GM06990 (cell line): ENCODE results near the gene RIMS4.

Experiments used
- DNase-seq: peaks from one replicate; pipeline ENCODE4 v3.0.0-alpha.2; 2011; ENCODE audit not compliant: insufficient read length; ENCODE audit errors: extremely low read depth
- H3K27me3 ChIP-seq: replicated peaks from 2 replicates; pipeline ENCODE4 v1.6.0; 2011; ENCODE audit warnings: low read length; ENCODE audit not compliant: control insufficient read depth, insufficient read depth
- H3K36me3 ChIP-seq: 2 replicates; pipeline ENCODE4 v1.5.1; 2011; ENCODE audit warnings: low read length; ENCODE audit not compliant: control insufficient read depth, insufficient read depth
- H3K4me3 ChIP-seq: replicated peaks from 2 replicates; pipeline ENCODE4 v1.5.1; 2011; ENCODE audit warnings: low read depth, mild to moderate bottlenecking, control low read depth, low read length
- TF ChIP-seq, protein P1 (sequence below): IDR thresholded peaks from 2 replicates; pipeline ENCODE4 v1.5.1; 2011; ENCODE audit warnings: low read length, control low read depth, mild to moderate bottlenecking, inconsistent platforms; ENCODE audit not compliant: insufficient read depth, poor library complexity, severe bottlenecking

RIMS4 gene

DNA sequence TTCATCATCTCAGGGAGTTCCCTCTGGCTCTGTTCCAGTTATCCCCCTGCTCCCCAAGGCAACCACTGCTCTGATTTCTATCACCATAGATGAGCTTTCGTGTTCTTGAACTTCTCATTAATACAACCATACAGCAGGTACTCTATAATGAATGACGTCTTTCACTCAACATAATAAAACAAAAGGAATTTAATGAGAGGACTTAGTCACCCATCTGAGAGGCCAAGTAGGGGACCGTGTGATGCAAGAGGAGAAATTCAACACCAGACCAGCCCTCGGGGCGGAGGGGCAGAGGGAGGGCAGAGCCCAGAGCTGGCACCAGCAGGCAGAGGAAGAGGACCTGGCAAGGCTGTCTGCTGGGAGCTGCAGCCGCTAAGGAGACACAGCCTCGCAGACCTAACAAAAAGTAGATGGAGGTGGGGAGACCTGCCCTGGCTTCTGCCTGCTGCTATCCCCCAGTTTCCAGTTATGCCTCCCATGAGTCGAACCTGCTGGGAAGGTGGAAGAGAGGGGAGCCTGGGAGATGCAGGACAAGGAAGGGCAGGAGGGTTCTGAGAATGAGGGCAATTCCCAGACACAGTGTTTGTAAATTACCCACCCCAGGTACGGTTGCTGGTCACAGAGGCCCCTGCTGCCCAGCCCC lies 81.4 kb downstream of the RIMS4 start:
- DNase-seq = no peak
- H3K4me3 ChIP-seq = no peak overlapping the region
- TF ChIP-seq, protein P1, sequence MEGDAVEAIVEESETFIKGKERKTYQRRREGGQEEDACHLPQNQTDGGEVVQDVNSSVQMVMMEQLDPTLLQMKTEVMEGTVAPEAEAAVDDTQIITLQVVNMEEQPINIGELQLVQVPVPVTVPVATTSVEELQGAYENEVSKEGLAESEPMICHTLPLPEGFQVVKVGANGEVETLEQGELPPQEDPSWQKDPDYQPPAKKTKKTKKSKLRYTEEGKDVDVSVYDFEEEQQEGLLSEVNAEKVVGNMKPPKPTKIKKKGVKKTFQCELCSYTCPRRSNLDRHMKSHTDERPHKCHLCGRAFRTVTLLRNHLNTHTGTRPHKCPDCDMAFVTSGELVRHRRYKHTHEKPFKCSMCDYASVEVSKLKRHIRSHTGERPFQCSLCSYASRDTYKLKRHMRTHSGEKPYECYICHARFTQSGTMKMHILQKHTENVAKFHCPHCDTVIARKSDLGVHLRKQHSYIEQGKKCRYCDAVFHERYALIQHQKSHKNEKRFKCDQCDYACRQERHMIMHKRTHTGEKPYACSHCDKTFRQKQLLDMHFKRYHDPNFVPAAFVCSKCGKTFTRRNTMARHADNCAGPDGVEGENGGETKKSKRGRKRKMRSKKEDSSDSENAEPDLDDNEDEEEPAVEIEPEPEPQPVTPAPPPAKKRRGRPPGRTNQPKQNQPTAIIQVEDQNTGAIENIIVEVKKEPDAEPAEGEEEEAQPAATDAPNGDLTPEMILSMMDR = no peak
- no peaks in the 10 kb centered on the region for H3K36me3 ChIP-seq
- no peaks in the 10 kb centered on the region for H3K27me3 ChIP-seq

DNA sequence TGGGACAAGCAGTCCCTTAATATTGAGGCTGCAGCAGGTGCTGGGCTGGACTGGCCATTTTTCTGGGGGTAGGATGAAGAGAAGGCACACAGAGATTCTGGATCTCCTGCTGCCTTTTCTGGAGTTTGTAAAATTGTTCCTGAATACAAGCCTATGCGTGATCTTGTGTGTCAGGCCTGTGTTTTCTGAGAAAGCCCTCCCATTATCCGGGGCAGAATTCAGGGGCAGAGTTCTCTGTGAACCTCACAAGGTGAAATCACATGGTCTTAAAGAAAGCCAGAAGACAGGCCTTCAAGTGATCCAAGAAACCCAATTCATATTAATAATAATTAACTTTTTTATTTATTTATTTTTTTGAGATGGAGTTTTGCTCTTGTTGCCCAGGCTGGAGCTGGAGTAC lies 82.7 kb downstream of the RIMS4 start:
- TF ChIP-seq, protein P1 = no peak
- Histone ChIP-seq H3K27me3 (no peaks in the 10 kb centered on the region), H3K4me3 (no peak overlapping the region), H3K36me3 (no peaks in the 10 kb centered on the region)
- no peak for DNase-seq

DNA sequence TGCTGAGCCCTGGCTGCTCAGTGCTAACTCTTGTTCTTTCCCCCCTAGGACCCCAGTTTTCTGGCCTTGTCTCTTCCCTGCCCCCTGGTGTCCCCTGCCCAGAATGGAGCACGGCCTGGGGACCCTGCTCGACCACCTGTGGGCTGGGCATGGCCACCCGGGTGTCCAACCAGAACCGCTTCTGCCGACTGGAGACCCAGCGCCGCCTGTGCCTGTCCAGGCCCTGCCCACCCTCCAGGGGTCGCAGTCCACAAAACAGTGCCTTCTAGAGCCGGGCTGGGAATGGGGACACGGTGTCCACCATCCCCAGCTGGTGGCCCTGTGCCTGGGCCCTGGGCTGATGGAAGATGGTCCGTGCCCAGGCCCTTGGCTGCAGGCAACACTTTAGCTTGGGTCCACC lies 83.3 kb downstream of the RIMS4 start:
- Histone ChIP-seq H3K36me3 (no peaks in the 10 kb centered on the region), H3K4me3 (no peak overlapping the region), H3K27me3 (no peaks in the 10 kb centered on the region)
- no peak for DNase-seq
- TF ChIP-seq, protein P1 = no peak

DNA sequence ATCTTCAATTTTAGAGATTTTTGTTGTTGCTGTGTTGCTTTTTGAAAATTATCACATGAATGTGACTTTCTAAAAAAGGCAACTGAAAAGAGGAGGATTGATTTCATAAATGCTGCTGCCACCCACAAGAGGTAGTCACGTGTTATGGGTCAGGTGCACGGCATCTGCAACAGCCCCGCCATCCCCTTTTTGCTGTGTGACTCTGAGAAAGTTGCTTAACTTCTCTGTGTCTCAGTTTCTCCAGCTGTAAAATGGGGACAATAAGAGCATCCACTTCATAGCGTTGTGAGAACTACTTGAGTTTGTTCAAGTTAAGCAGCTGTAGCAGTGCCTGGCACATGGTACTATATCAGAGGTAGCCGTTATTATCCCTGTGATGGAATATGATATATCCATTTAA lies 84.5 kb downstream of the RIMS4 start:
- Histone ChIP-seq H3K27me3 (no peaks in the 10 kb centered on the region), H3K36me3 (no peaks in the 10 kb centered on the region), H3K4me3 (no peak overlapping the region)
- TF ChIP-seq, protein P1 = no peak
- no peak for DNase-seq

DNA sequence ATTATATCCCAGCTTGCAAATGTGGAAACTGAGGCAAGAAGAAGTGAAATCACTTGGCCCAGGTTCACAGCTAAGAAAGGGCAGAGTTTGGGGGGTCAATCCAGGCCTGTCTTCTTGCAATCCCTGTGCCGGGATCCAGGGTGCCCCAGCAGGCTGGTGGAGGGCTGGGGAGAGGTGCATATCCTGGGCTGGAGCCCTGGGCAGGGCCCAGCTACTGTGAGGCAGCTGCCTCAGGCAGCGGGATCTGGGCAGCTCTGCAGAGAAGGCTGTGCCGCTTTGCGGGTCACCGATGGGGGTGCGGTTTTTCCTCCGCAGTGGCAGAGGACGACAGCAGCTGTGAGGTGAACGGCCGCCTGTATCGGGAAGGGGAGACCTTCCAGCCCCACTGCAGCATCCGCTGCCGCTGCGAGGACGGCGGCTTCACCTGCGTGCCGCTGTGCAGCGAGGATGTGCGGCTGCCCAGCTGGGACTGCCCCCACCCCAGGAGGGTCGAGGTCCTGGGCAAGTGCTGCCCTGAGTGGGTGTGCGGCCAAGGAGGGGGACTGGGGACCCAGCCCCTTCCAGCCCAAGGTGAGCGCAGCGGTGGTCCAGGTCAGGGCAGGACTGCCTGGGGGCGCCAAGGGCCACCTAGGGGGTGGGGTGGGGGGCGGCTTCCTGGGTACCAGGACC lies 85.8 kb downstream of the RIMS4 start:
- DNase-seq = no peak
- H3K4me3 ChIP-seq = no peak overlapping the region
- TF ChIP-seq, protein P1 = no peak
- no peaks in the 10 kb centered on the region for H3K27me3 ChIP-seq
- H3K36me3 ChIP-seq = no peaks in the 10 kb centered on the region
